ENCODE measurements around the gene CNGA2.

- TF ChIP-seq CTCF (IDR thresholded peaks at IDR 0.05) (no peak), POLR2A (IDR thresholded peaks at IDR 0.05) (no peak)
Measured at GRCh38 chrX:151704041-151704663, 30.4 kb upstream of the CNGA2 start.
